GM13976 (cell line): ENCODE measurements around the gene ELOVL5.
A peak's percentile ranks its signal among the peaks of the same experiment; 100 is the strongest.

Source experiments
- DNase-seq: peaks from one replicate; pipeline ENCODE4 v3.0.0; 2012; ENCODE audit warnings: low spot score
- CTCF ChIP-seq: IDR thresholded peaks from 2 replicates; pipeline ENCODE4 v1.5.1; 2012; ENCODE audit warnings: borderline replicate concordance, mild to moderate bottlenecking; ENCODE audit not compliant: insufficient read depth; ENCODE audit errors: extremely low read depth, missing control alignments, control extremely low read depth
- in situ Hi-C: fragments of 300-500 bp; cut with MboI; formaldehyde crosslinking; loops from one replicate; pipeline ENCODE4 v1.12.0; 2022; ENCODE audit warnings: low sequenced_read_pairs, mixed read lengths, inconsistent platforms; ENCODE audit not compliant: unreplicated experiment

The ELOVL5 gene

GRCh38 chr6:53250176-53251032 lies 98.3 kb downstream of the ELOVL5 start:
- DNase-seq, result no peak
- TF ChIP-seq CTCF, result no peak
- in situ Hi-C loops, result no loop called here

- TF ChIP-seq CTCF, result no peak
- no peak for DNase-seq
- in situ Hi-C loops, result no loop called here
These were observed 101.8 kb downstream of the ELOVL5 start for GRCh38 chr6:53246924-53247323.

- peak; percentile 41 for DNase-seq
- no peak for TF ChIP-seq CTCF
- in situ Hi-C loops, result no loop called here
These were observed 103.8 kb downstream of the ELOVL5 start for GRCh38 chr6:53244958-53245357.

GRCh38 chr6:53244399-53244931 lies 104.3 kb downstream of the ELOVL5 start:
- TF ChIP-seq CTCF, result no peak
- in situ Hi-C loops, result no loop called here
- DNase-seq, result no peak

GRCh38 chr6:53241938-53242337 lies 106.8 kb downstream of the ELOVL5 start:
- no peak for TF ChIP-seq CTCF
- no peak for DNase-seq
- in situ Hi-C loops, result no loop called here

GRCh38 chr6:53240761-53241160 lies 108.0 kb downstream of the ELOVL5 start:
- DNase-seq, result no peak
- in situ Hi-C loops, result no loop called here
- TF ChIP-seq CTCF, result no peak
